Panc1 (cell line): ENCODE data around the gene ANK3.

Experiments used
- CTCF ChIP-seq: fragments of 450-650 bp; IDR thresholded peaks from 2 replicates; pipeline ENCODE4 v1.5.1; 2017; ENCODE audit warnings: mild to moderate bottlenecking
- POLR2AphosphoS5 ChIP-seq: IDR thresholded peaks from 2 replicates; pipeline ENCODE4 v1.6.1; 2012; ENCODE audit warnings: mild to moderate bottlenecking, low read depth, low read length, moderate library complexity

- TF ChIP-seq POLR2AphosphoS5: no peak
- no peak for TF ChIP-seq CTCF
Measured at GRCh38 chr10:60188548-60188947, 201.1 kb downstream of the ANK3 start.
